Muscle of back (tissue), 11 donors: Measurements from ENCODE around the gene SPC24. TPM values are rescaled to one million over a fixed set of nuclear protein-coding genes. Genes with fewer than 3 reads are reported as not detected.
"Not testable (repeated sequence)": the region's sequence is repeated elsewhere in the genome, so short reads cannot be mapped to it uniquely, and the experiment has no call there.

Experiments used
- DNase-seq, 3 donors: peaks; one replicate each; pipeline versions ENCODE4 v3.0.0 to v3.0.0-alpha.2; 2013
- polyA plus RNA-seq, 10 donors: library from polyadenylated mRNA; unstranded; fragments of 120-200 nt; gene quantifications; one replicate each; pipeline ENCODE4 v1.2.1, GENCODE V29; 2013; ENCODE audit not compliant: insufficient read length in 10 of 10

Gene SPC24
- polyA plus RNA-seq, 10 donors, result 6.9 to 19.2 (median 11.4) TPM

DNA sequence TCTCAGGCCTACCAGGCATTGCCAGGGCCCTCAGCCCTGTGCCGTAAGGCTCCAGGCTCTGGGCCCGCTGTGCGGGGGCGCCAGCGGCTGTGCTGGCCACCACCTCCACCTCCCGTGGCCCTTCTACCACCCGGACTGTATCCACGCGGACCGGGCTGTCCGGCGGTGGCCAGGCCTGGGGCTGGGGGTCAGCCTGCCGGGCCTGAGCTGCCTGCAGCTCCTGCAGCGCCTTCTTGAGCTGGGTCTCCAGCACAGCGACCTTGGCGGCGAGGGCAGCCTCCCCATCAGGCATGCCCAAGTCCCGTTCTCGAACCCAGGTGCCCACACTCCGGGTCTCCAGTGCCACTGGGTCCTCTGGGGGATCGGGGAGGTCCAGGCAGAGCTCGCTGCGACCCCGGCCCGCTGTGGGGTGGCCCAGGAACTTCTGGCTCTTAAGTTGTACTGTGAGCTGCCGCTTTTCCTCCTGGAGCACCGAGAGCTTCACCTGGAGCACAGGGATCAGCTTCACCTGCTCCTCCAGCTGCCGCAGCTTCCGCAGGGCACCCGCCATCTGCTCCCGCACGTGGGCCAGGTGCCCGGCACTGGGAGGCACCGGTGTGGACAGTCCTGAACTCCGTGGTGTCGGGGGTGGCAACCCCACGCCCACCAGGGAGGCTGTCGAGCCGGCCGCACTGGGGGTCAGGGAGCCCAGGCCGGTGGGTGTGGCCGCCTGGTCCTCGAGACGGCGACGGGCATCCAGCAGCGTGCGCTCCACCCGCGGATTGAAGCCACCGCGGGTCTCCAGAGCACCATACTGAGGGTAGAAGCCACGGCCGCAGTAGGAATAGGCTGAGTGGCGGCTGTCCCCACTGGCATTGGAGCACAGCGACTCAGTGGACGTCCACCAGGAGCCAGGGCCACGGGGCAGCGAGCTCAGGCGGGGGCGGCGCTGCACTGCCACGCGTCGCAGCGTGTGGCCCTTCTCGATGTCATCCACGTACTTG, 37.7 kb upstream of the SPC24 start:
- DNase-seq, result no peak

DNA sequence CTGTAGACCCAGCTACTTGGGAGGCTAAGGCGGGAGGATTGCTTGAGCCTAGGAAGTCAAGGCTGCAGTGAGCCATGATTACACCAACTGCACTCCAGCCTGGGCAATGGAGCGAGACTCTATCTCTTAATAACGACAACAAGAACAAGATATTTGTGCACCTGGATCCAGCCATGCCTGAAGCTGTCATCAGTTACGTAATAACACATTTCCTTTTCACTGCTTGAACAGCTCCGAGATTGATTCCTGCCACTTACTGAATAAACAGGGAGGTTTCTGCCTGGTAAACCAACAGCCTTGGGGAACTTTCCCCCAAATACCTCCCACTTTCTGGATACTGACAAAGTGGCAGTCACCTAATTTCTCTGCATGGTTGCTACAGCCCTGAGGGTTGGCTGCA, 36.4 kb upstream of the SPC24 start:
- no peak for DNase-seq

- peak; percentile 71 to 85 (median 79) for DNase-seq
These were observed 35.7 kb upstream of the SPC24 start for GRCh38 chr19:11191273-11191755.

- DNase-seq, result no peak
These were observed 34.9 kb upstream of the SPC24 start for GRCh38 chr19:11190501-11190900.

GRCh38 chr19:11187441-11187840, 31.9 kb upstream of the SPC24 start:
- no peak for DNase-seq

GRCh38 chr19:11182994-11183393, 27.4 kb upstream of the SPC24 start:
- DNase-seq, result no peak

- DNase-seq, result no peak
These were observed 25.9 kb upstream of the SPC24 start for GRCh38 chr19:11181488-11181887.

DNA sequence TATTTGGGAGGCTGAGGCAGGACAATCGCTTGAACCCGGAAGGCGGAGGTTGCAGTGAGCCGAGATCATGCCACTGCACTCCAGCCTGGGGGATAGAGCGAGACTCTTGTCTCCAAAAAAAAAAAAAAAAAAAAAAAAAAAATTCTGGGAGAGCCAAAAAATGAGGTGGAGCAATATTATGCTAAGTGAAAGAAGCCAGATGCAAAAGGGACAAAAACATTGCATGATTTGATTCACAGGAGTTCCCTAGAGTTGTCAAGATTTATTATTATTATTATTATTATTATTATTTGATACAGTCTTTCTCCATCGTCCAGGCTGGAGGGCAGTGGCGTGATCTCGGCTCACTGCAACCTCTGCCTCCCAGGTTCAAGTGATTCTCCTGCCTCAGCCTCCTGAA, 25.4 kb upstream of the SPC24 start:
- DNase-seq, result not testable (repeated sequence)

- DNase-seq, result no peak
These were observed 24.8 kb upstream of the SPC24 start for GRCh38 chr19:11180346-11180745.

- no peak for DNase-seq
These were observed 24.2 kb upstream of the SPC24 start for GRCh38 chr19:11179716-11180297.

- DNase-seq, result not testable (repeated sequence)
These were observed 23.5 kb upstream of the SPC24 start for GRCh38 chr19:11179145-11179465.

GRCh38 chr19:11177592-11177991, 22.0 kb upstream of the SPC24 start:
- DNase-seq, result no peak

DNA sequence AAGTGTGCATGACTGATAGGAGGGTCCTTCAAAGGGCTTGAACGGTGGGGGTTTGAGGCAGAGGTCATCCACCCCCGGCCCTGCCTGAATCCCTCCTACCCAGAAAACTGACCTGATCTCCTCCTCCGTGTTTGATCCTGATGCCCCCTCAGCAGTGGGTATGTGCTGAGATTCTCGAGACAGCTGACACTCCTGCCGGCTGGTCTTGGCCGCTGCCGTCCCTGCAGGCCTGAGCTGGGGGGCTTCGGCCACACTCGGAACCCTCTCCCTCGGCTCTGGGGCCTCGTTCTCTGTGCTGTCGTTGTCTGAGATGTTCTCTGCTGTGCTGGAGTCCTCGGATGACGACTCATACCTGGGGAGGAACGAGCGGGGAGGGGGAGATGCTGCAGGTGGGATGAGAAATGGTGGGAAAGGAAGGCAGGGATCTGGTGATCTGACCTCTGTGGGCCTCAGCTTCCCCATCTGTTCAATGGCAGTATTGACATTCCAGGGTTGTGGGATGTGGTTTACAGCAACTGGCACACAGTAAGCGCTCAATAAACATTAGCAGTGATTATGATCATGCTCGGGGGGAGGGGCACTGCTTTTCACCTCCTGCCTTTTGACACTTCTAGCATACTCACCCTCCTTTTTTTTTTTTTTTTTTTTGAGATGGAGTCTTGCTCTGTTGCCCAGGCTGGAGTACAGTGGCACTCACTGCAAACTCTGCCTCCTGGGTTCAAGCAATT, 21.0 kb upstream of the SPC24 start:
- DNase-seq, result no peak

GRCh38 chr19:11175920-11176319, 20.3 kb upstream of the SPC24 start:
- no peak for DNase-seq

DNA sequence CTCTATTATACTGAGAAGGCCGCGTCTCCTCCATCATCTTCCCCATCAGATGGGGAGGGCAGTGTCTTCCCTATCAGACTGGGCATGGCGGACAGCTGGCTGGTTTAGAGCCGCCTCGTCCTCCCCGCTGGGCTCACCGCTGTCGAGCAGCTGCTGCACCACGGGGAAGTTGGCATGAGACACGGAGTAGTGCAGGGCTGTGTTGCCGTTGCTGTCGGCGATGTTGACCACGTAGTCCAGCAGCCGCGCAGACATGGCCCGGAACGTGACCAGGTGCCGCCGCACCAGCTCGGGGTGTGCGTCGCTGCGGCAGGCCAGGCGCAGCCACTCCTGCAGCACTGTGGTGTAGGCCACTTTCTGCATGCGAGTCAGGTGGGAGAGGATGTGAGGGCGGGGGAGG, 18.8 kb upstream of the SPC24 start:
- DNase-seq, result peak in 1 of 3 donors; percentile 36

DNA sequence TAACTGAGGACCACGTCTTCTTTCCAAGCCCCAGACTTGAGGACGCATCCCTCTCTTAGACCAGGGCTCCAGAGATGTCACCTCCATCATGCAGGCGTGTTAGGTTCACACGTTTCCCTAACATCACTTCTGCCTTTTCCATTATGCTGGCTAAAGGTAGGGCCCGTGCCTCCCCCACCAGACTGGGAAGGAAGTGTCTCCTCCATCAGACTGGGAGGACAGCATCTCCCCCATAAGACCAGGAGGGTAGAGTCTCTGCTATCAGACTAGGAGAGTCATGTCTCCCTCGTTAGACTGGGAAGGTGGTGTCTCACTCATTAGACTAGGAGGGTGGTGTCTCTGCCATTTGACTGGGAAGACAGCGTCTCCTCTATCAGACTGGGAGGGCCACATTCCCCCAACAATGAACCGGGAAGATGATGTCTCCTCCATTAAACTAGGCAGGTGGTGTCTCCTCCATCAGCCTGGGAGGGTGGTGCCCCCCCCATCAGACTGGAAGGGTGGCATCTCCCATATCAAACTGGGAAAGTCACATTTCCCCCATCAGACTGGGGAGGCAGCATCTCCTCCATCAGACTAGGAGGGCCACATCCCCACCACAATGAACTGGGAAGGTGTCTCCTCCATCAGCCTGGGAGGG, 18.1 kb upstream of the SPC24 start:
- no peak for DNase-seq

GRCh38 chr19:11172576-11172975, 17.0 kb upstream of the SPC24 start:
- no peak for DNase-seq

DNA sequence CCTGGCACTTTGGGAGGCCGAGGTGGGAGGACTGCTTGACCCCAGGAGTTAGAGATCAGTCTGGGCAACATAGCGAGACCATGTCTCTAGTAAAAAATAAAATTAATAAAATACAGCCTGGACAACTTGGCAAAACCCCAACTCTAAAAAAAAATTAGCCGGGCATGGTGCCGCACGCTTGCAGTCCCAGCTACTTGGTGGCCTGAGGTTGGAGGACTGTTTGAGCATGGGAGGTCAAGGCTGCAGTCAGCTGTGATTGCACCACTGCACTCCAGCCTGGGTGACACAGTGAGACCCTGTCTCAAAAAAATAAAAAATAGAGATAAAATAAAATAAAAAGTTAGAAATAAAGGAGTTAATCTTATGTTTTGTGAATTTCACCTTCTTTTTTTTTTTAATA, 15.6 kb upstream of the SPC24 start:
- DNase-seq, result no peak

DNA sequence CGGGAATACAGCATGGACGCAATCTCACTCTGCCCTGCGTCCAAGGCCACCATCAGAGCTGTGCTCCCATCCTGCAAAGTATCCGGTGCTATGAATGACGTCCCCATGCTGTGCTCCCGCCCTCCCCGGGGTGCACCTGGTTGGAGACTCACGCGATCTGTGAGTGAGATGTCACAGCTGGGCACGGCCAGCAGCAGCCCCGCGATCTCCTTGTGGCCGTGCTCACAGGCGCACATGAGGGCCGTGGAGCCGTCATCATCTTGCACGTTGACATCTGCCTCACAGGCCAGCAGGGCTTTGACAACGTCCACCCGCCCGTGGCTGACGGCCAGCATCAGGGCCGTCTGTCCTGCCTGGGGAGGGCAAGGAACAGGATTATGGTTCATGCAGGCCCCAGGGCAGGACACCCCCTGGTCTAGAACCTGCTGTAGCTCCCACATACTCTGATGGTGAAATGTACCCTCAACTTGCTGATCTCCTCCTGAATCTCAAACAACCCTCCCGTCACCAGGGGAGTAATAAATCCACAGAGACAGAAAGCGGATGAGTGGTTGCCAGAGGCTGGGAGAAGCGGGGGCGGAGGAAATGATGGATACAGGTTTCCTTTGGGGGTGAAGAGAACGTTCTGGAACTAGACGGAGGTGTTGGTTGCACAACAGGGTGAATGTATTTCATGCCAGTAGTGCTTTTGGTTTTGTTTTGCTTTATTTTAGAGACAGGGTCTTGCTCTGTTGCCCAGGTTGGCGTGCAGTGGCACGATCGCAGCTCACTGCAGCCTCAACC, 14.5 kb upstream of the SPC24 start:
- DNase-seq, result no peak

DNA sequence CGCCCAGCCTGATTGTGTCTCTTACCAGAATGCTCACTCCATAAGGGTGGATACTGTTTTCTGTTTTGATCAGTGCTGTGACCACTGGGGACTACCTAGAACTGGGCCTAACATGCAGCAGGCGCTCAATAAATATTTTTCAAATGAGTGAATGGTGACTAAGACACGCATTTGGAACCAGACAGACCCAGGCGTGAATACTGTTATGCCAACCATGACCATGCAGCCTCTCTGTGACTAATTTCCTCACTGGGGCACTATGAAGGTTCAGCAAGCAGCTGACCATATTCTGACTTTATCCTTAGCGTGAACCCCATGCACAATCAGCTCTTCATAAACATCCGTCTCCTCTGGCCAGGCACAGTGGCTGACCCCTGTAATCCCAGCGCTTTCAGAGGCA, 13.0 kb upstream of the SPC24 start:
- peak in 1 of 3 donors; percentile 68 for DNase-seq
